COR-L47 (cell line): ENCODE data around the gene C1orf141.
"Not testable (repeated sequence)": the region's sequence is repeated elsewhere in the genome, so short reads cannot be mapped to it uniquely, and the experiment has no call there.

ENCODE experiments used
- DNase-seq: peaks from one replicate; lab custom pipeline; 2025; lab: John Stamatoyannopoulos, UW

The C1orf141 gene

GRCh38 chr1:67134695-67135094 lies at the start of gene C1orf141:
C1orf141 (minus strand) TSS chr1:67134970; CDS start chr1:67127240, 7,730 bp downstream.
- no peak for DNase-seq

- DNase-seq: no peak
Measured at GRCh38 chr1:67175530-67176087, 40.8 kb upstream of the C1orf141 start.

GRCh38 chr1:67174716-67175284 lies 40.0 kb upstream of the C1orf141 start:
- no peak for DNase-seq

- no peak for DNase-seq
Measured at GRCh38 chr1:67173988-67174387, 39.2 kb upstream of the C1orf141 start.

- DNase-seq: no peak
Measured at GRCh38 chr1:67171978-67172377, 37.2 kb upstream of the C1orf141 start.

GRCh38 chr1:67171574-67171955 lies 36.8 kb upstream of the C1orf141 start:
- DNase-seq: no peak

- no peak for DNase-seq
Measured at GRCh38 chr1:67170751-67171573, 36.2 kb upstream of the C1orf141 start.

- DNase-seq: no peak
Measured at GRCh38 chr1:67169932-67170331, 35.2 kb upstream of the C1orf141 start.

- no peak for DNase-seq
Measured at GRCh38 chr1:67169496-67169895, 34.7 kb upstream of the C1orf141 start.

GRCh38 chr1:67166196-67166595 lies 31.4 kb upstream of the C1orf141 start, which contains the start of gene IL23R:
IL23R (plus strand) TSS chr1:67166454; CDS start chr1:67168121, 1,667 bp downstream.
- DNase-seq: no peak

GRCh38 chr1:67165468-67166041 lies 30.8 kb upstream of the C1orf141 start:
- no peak for DNase-seq

GRCh38 chr1:67162954-67163353 lies 28.2 kb upstream of the C1orf141 start:
- no peak for DNase-seq

GRCh38 chr1:67159233-67159632 lies 24.5 kb upstream of the C1orf141 start:
- no peak for DNase-seq

GRCh38 chr1:67158401-67158800 lies 23.6 kb upstream of the C1orf141 start:
- DNase-seq: no peak

- no peak for DNase-seq
Measured at GRCh38 chr1:67150931-67151330, 16.2 kb upstream of the C1orf141 start.

- peak; percentile 52 for DNase-seq
Measured at GRCh38 chr1:67149179-67149770, 14.5 kb upstream of the C1orf141 start.

- no peak for DNase-seq
Measured at GRCh38 chr1:67148516-67149178, 13.9 kb upstream of the C1orf141 start.

- not testable (repeated sequence) for DNase-seq
Measured at GRCh38 chr1:67147973-67148372, 13.2 kb upstream of the C1orf141 start.

GRCh38 chr1:67146539-67146938 lies 11.8 kb upstream of the C1orf141 start:
- no peak for DNase-seq

- no peak for DNase-seq
Measured at GRCh38 chr1:67146101-67146500, 11.3 kb upstream of the C1orf141 start.

GRCh38 chr1:67144696-67145095 lies 9.9 kb upstream of the C1orf141 start:
- no peak for DNase-seq

GRCh38 chr1:67143966-67144365 lies 9.2 kb upstream of the C1orf141 start:
- DNase-seq: no peak
